ENCODE measurements around the gene TRMT61A. TPM values are rescaled to one million over a fixed set of nuclear protein-coding genes. Genes with fewer than 3 reads are reported as not detected.

The TRMT61A gene
- total RNA-seq, 1 experiment from 2014 or later, result 22.5 TPM

GRCh38 chr14:103508521-103509329 lies 20.3 kb upstream of the TRMT61A start:
- no TSS peak for BruUV-seq (replicated peaks)
- H3K9me2 ChIP-seq (ENCODE audit: insufficient read depth), result no peaks in the 10 kb centered on the region
- H2AFZ ChIP-seq, result no peak overlapping the region
- ChIA-PET POLR2A (ENCODE audit: unreplicated experiment) (no interaction called here), CTCF (interaction anchor here (0.6 kb wide), 2 partner anchors 33 to 1920 kb away, joined by 3 to 4 read pairs; no protein-coding TSS in a partner anchor)
- no peak for DNase-seq
- H3K27me3 ChIP-seq (ENCODE audit: insufficient read depth, low read depth), result no peaks in the 10 kb centered on the region
- H3F3A ChIP-seq (ENCODE audit: insufficient read depth, low read depth), result peaks cover 39% of the 10 kb centered on the region
- H4K20me1 ChIP-seq (ENCODE audit: insufficient read depth), result peaks cover 8% of the 10 kb centered on the region
- H3K4me3 ChIP-seq, result no peak overlapping the region
- no peaks in the 10 kb centered on the region for H3K4me1 ChIP-seq (replicated peaks; ENCODE audit: insufficient read depth)
- intact Hi-C loops (cut with micrococcal nuclease; ENCODE audit: unreplicated experiment), result loop anchor here (10.0 kb wide), 1 partner anchor 146 kb away; no protein-coding TSS in a partner anchor
- H3K9me3 ChIP-seq (ENCODE audit: insufficient read depth, low read depth), result no peaks in the 10 kb centered on the region
- H3K36me3 ChIP-seq (ENCODE audit: low read depth), result peaks cover 34% of the 10 kb centered on the region
- H3K27ac ChIP-seq, result no peak overlapping the region
- H3K4me2 ChIP-seq, result no peak overlapping the region
- H3K79me2 ChIP-seq (ENCODE audit: low read depth), result no peaks in the 10 kb centered on the region
- no peak for TF ChIP-seq EZH2 (IDR thresholded peaks at IDR 0.05; ENCODE audit: low read depth)
- TF ChIP-seq CTCF (conservative IDR thresholded peaks at IDR 0.05), result no peak

GRCh38 chr14:103509864-103510723 lies 18.9 kb upstream of the TRMT61A start:
- intact Hi-C loops (cut with micrococcal nuclease; ENCODE audit: unreplicated experiment), result loop anchor here (10.0 kb wide), 1 partner anchor 145 kb away; no protein-coding TSS in a partner anchor
- Histone ChIP-seq H3K27ac (no peak overlapping the region), H3K79me2 (ENCODE audit: low read depth) (no peaks in the 10 kb centered on the region), H3K4me1 (replicated peaks; ENCODE audit: insufficient read depth) (no peaks in the 10 kb centered on the region), H3K4me3 (no peak overlapping the region), H3K9me2 (ENCODE audit: insufficient read depth) (no peaks in the 10 kb centered on the region), H3K36me3 (ENCODE audit: low read depth) (peaks cover 25% of the 10 kb centered on the region; the same call in 1 of the 2 replicates), H3K9me3 (ENCODE audit: insufficient read depth, low read depth) (no peaks in the 10 kb centered on the region), H3K27me3 (ENCODE audit: insufficient read depth, low read depth) (no peaks in the 10 kb centered on the region), H3F3A (ENCODE audit: insufficient read depth, low read depth) (peaks cover 38% of the 10 kb centered on the region; the same call in 1 of the 2 replicates), H4K20me1 (ENCODE audit: insufficient read depth) (peaks cover 8% of the 10 kb centered on the region), H3K4me2 (no peak overlapping the region), H2AFZ (no peak overlapping the region)
- ChIA-PET POLR2A (ENCODE audit: unreplicated experiment) (no interaction called here), CTCF (no interaction called here)
- no peak for DNase-seq
- no TSS peak for BruUV-seq (replicated peaks)
- TF ChIP-seq EZH2 (IDR thresholded peaks at IDR 0.05; ENCODE audit: low read depth) (no peak), CTCF (conservative IDR thresholded peaks at IDR 0.05) (no peak)
